NCI-H446 treated with DMSO at 0.1 percent for 48 hours (cell line): Measurements from ENCODE around the gene GABPA.

Source experiments
- DNase-seq: peaks from one replicate; lab custom pipeline; 2025; lab: John Stamatoyannopoulos, UW

GABPA gene

GRCh38 chr21:25813917-25814316 is 79.1 kb downstream of the GABPA start:
- DNase-seq = no peak

DNA sequence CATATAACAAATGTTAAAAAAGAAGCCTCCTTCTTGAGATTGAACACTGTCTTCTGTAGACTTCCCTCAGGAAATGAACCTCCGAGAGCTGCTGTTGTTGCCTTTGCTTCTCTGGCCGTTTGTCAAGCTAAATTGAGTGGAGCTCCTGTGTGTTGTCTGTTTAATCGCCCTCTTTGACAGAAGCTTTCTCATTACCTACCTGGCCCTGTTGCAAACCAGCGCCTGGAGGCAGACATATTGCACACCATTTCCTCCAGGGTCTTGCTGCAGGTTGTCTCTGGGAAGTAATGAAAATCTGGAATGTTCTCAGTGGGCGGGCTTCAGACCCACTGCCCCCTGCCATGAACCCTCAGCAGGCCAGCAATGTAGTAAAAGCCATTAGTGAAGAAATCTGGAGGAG is 83.3 kb downstream of the GABPA start:
- DNase-seq = no peak

- no peak for DNase-seq
Measured at GRCh38 chr21:25818551-25818950, 83.8 kb downstream of the GABPA start.
